ENCODE data around the gene FBLN2. TPM values are rescaled to one million over a fixed set of nuclear protein-coding genes. Genes with fewer than 3 reads are reported as not detected.
A peak's percentile ranks its signal among the peaks of the same experiment; 100 is the strongest.

Gene FBLN2
- total RNA-seq, 1 donor from 2014 or later = 32.9 TPM

DNA sequence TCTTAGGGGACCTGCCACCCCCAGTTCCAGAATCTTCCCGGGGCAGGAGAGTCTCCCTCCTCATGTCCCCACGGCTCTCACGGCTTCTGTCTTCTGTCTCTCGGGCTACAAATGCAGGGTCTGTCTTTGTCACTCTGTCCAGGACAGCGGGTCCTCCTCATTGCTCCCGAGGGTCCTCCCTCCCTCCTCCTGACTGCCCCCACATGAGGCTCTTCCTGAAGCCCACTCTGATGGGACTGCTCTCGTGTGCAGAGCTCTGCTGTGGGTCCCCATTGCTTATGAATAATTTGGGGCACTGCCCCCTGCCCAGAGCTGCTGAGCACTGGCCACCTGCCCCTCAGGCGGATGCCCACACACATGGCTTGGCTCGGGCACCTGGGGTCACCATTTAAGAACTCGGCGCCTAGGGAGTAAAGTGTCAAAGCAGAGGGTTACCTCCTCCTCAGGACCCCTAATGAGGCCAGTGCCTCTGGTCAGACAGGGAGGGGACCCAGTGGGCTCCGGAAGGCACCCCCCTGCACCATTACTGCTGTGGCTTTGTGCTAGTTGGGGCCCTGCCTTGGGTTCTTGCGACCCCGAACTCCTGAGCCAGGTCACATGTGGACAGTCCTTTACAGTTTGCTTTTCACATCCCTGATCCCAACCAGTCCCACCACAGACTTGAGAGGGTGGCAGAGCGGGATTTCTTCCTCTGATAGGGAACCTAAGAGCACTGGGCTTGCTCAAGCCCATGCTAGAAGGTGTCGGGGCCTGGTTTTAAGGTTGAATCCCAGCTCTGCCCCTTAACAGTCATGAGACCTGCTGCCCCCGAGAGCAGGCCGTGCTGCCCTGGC lies 46.8 kb upstream of the FBLN2 start:
- no peaks in the 10 kb centered on the region for H3K4me1 ChIP-seq
- TF ChIP-seq, protein P1, sequence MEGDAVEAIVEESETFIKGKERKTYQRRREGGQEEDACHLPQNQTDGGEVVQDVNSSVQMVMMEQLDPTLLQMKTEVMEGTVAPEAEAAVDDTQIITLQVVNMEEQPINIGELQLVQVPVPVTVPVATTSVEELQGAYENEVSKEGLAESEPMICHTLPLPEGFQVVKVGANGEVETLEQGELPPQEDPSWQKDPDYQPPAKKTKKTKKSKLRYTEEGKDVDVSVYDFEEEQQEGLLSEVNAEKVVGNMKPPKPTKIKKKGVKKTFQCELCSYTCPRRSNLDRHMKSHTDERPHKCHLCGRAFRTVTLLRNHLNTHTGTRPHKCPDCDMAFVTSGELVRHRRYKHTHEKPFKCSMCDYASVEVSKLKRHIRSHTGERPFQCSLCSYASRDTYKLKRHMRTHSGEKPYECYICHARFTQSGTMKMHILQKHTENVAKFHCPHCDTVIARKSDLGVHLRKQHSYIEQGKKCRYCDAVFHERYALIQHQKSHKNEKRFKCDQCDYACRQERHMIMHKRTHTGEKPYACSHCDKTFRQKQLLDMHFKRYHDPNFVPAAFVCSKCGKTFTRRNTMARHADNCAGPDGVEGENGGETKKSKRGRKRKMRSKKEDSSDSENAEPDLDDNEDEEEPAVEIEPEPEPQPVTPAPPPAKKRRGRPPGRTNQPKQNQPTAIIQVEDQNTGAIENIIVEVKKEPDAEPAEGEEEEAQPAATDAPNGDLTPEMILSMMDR (IDR thresholded peaks at IDR 0.05) = no peak
- no peaks in the 10 kb centered on the region for H3K27me3 ChIP-seq
- DNase-seq = peak; percentile 55
- ATAC-seq = no peak
- H3K9me3 ChIP-seq = no peaks in the 10 kb centered on the region
- no peak overlapping the region for H3K4me3 ChIP-seq
- H3K36me3 ChIP-seq = no peaks in the 10 kb centered on the region
- no peak overlapping the region for H3K27ac ChIP-seq
- intact Hi-C loops (cut with DNase I) = no loop called here

DNA sequence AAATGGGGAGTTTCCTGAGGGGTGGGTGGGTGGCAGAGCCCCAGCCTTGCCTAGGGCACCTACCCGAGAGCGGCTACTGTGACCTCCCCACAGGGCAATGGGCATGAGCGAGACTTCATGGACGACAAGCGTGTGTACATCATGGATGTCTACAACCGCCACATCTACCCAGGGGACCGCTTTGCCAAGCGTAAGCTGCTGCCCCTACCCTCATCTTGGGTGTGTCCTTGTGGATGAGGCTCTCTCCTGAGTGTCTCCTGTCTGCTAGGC lies 46.2 kb upstream of the FBLN2 start:
- ATAC-seq = no peak
- Histone ChIP-seq H3K9me3 (no peaks in the 10 kb centered on the region), H3K27ac (no peak overlapping the region), H3K36me3 (no peaks in the 10 kb centered on the region), H3K4me3 (no peak overlapping the region), H3K27me3 (no peaks in the 10 kb centered on the region), H3K4me1 (no peaks in the 10 kb centered on the region)
- intact Hi-C loops (cut with DNase I) = no loop called here
- TF ChIP-seq, protein P1 (IDR thresholded peaks at IDR 0.05) = no peak
- peak; percentile 44 for DNase-seq

DNA sequence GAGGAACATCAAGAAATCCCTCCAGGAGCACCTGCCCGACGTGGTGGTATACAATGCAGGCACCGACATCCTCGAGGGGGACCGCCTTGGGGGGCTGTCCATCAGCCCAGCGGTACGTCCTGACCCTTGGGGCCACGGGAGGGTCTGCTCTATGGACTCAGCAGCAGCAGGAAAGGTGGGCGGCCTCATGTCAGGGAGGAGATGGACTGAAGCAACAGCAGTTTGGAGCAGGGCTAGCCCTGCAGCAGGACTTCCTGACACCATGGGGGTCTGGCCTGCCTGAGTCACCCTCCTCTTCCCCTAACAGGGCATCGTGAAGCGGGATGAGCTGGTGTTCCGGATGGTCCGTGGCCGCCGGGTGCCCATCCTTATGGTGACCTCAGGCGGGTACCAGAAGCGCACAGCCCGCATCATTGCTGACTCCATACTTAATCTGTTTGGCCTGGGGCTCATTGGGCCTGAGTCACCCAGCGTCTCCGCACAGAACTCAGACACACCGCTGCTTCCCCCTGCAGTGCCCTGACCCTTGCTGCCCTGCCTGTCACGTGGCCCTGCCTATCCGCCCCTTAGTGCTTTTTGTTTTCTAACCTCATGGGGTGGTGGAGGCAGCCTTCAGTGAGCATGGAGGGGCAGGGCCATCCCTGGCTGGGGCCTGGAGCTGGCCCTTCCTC lies 44.6 kb upstream of the FBLN2 start:
- no peak overlapping the region for H3K27ac ChIP-seq
- ATAC-seq (no peak), DNase-seq (peak; percentile 48)
- H3K9me3 ChIP-seq = no peaks in the 10 kb centered on the region
- intact Hi-C loops (cut with DNase I) = no loop called here
- TF ChIP-seq, protein P1 (IDR thresholded peaks at IDR 0.05) = no peak
- no peak overlapping the region for H3K4me3 ChIP-seq
- no peaks in the 10 kb centered on the region for H3K27me3 ChIP-seq
- no peaks in the 10 kb centered on the region for H3K36me3 ChIP-seq
- no peaks in the 10 kb centered on the region for H3K4me1 ChIP-seq

DNA sequence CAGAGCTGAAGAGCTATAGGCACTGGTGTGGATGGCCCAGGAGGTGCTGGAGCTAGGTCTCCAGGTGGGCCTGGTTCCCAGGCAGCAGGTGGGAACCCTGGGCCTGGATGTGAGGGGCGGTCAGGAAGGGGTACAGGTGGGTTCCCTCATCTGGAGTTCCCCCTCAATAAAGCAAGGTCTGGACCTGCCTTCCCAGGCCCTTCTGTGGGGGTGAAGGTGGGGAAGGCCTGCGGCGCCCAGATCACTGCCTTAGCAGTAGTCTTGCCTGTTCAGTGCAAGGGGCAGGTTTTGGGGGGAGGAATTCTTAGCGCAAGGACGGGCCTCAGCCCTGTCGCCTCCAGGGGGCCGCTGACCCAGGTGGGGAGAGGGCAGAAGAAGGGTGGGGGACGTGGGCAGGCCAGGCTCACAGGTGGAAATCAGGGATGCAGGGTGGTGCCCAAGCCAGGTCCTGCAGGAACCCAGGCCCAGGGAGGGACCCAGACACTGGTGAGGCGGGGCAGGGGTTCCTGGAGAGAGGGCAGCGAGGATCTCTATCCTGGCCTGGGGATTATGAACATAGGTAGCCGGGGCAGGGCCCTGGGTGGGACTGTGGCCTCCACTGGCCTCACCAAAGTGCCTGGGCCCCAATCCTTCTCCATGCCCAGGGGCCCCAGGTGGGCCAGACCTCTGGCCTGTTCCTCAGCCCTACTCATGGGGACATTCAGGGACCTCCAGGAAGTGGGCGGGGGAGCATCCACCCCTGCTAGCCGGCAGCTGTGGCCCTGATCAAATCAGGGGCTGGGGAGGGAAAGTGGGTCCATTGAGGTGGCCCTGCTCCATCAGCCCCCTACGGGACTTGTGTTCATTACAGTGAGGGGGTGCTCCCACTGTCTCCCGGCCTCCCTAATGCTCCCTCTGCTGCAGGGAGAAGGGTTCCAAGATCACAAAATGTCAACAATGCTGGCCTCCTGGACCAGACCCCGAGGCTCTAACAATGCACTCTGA lies 43.5 kb upstream of the FBLN2 start:
- intact Hi-C loops (cut with DNase I) = no loop called here
- no peaks in the 10 kb centered on the region for H3K27me3 ChIP-seq
- no peak overlapping the region for H3K27ac ChIP-seq
- H3K36me3 ChIP-seq = no peaks in the 10 kb centered on the region
- ATAC-seq (no peak), DNase-seq (peak; percentile 56)
- TF ChIP-seq, protein P1 (IDR thresholded peaks at IDR 0.05) = no peak
- H3K4me1 ChIP-seq = no peaks in the 10 kb centered on the region
- no peak overlapping the region for H3K4me3 ChIP-seq
- H3K9me3 ChIP-seq = no peaks in the 10 kb centered on the region

DNA sequence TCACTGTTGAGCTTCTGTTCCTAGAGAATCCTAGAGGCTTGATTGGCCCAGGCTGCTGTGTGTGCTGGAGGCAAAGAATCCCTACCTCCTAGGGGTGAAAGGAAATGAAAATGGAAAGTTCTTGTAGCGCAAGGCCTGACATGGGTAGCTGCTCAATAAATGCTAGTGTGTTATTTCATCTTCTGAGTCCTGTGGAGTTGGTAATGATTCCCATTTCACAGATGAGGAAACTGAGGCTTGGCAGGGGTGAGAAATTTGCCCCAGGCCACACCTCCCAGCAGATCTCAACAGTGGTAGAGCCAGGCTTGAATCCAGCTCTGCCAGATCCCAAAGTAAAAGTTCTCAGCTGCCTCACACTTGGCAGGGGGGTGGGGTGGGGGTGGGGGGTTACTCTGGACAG lies 42.7 kb upstream of the FBLN2 start:
- H3K9me3 ChIP-seq = no peaks in the 10 kb centered on the region
- intact Hi-C loops (cut with DNase I) = no loop called here

More for the DNA sequence above, 42.7 kb upstream of the FBLN2 start:
- no peaks in the 10 kb centered on the region for H3K4me1 ChIP-seq
- no peaks in the 10 kb centered on the region for H3K27me3 ChIP-seq
- DNase-seq (no peak), ATAC-seq (no peak)
- TF ChIP-seq, protein P1 (IDR thresholded peaks at IDR 0.05) = no peak
- no peak overlapping the region for H3K27ac ChIP-seq
- H3K4me3 ChIP-seq = no peak overlapping the region
- H3K36me3 ChIP-seq = no peaks in the 10 kb centered on the region

Data from upper lobe of right lung (tissue), 1 donor.